Measurements from ENCODE around the gene OSBPL8.

Gene OSBPL8

GRCh38 chr12:76555231-76555767, 4.3 kb downstream of the OSBPL8 start:
- DNase-seq = no peak

- DNase-seq = peak; percentile 61
Measured at GRCh38 chr12:76554405-76555230, 5.0 kb downstream of the OSBPL8 start.

DNA sequence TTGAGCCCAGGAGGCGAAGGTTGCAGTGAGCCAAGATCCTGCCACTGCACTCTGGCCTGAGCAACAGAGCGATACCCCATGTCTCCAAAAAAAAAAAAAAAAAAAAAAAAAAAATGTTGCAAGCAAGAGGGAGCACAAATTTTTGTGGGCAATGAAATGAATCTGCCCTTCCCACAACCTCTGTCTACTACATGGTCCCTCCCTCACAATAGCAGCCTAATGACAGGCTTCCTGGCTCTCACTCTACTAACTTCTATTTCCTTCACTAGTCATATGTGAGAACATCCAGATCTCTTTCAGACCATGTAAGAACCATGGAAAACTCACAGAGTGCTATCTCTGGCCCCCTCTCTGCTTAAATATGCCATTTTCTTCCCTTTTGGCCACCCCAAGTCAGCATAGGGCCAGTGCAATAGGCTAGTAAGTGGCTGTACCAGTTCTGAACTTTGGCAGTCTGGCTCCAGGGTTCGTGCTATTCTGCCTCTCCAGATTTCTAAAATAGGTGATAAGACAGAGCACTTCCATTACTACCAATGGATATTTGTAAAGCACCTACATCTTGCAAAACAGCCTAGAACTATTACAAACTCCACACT, 7.1 kb downstream of the OSBPL8 start:
- no peak for DNase-seq

- DNase-seq = no peak
Measured at GRCh38 chr12:76551482-76551888, 8.1 kb downstream of the OSBPL8 start.

- no peak for DNase-seq
Measured at GRCh38 chr12:76549131-76549530, 10.4 kb downstream of the OSBPL8 start.

- DNase-seq = no peak
Measured at GRCh38 chr12:76548222-76548837, 11.2 kb downstream of the OSBPL8 start.

DNA sequence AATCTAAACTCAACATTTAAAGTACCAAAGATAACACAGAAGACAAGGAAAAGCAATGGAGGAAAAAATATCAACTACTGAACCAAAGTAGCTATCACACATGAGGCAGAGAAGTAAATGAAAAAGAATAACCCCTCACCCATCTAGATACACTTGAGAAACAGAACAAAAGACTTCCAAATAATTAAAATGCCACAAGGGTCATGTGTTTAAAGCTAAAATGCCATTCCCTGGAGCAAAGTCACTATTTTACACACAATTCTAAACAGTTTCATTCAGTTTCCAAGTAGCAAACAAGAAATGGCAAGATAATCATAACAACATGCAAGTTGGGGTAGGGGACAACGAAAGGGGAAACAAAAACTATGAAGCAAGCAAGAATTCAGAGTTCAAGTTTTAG, 12.0 kb downstream of the OSBPL8 start:
- no peak for DNase-seq

- no peak for DNase-seq
Measured at GRCh38 chr12:76546889-76547288, 12.7 kb downstream of the OSBPL8 start.

GRCh38 chr12:76545486-76545885, 14.1 kb downstream of the OSBPL8 start:
- no peak for DNase-seq

DNA sequence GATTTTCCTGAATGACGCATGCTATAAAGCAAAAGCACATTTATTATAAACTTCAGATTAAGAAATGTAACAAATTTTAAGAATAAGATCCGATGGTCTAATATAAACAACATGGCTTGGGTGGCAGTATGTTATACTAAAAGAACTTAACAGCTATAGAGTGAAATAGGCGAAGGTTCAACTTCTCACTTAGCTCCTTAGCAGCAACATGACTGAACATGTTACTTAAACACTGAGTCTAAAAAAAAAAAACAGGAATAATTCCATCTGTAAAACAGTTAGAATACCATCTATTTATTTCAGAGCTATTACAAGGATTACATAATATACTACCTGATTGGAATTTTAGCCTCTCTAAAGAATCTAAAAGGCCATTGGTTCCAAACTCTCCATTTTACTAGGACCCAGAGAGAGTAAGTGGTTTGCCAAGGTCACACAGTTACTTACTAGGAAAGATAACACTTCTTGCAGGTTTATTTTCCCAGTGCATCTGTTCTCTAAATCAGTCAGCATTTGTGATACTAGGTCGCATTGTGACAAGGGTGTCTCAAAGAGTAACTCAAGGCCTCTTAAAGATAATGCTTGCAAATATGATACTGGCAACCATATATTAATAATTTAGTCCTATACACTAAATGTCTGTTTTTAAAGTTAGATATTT, 14.8 kb downstream of the OSBPL8 start:
- no peak for DNase-seq

- no peak for DNase-seq
Measured at GRCh38 chr12:76543813-76544347, 15.7 kb downstream of the OSBPL8 start.

- peak; percentile 51 for DNase-seq
Measured at GRCh38 chr12:76542908-76543307, 16.7 kb downstream of the OSBPL8 start.

DNA sequence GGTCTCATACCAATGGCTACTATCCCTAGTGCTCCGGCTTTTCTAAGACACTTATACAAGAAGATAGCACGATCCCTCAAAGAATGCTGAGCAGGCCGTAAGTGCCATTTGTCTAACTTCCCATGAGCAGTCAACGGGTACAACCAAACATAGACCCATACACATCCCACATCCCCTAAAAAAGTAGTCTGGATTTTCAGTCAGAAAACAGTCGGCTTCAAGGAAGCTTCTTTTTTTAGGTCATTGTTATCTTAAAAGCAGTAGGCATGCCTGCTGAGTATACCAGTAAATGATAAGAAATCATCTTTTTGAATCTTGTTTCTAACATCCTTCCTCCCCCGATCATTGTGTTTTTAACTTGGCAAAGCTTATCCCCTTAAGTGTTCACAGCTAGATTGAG, 19.8 kb downstream of the OSBPL8 start:
- no peak for DNase-seq

GRCh38 chr12:76537923-76538322, 21.6 kb downstream of the OSBPL8 start:
- DNase-seq = no peak

DNA sequence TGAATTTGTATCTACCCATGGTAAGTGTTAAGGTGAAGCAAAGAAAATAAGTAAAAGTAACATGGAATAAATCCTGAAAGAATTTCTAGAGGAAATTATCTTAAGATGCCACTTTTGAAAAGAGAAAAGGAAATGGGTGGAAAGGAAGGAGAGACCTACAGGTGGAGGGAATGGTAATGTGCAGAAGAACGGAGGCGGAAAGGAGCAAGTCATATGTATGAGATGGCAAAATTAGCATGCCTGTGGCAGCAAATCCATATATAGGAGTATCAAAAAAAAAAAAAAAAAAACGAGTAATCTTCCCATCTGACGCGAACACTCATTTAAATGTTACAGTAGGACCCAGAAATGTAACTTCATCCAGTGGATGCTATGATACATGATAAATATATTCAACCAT, 23.0 kb downstream of the OSBPL8 start:
- DNase-seq = no peak

DNA sequence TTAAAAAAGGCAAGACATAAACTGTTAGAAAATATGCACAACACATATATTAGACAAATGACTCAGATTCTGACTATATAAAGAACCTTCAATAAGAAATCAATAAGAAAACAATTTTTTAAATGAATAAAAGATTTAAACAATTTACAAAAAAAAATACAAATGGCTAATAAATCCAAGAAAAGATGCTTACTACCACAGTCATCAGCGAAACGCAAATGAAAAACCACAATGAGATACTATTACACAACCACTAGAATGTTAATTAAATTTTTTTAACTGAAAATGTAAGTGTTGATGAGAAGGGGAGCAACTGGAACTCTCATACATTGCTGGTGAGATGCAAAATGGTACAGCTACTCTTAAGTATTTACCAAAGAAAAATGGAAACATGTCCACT, 24.4 kb downstream of the OSBPL8 start:
- DNase-seq = no peak

- DNase-seq = no peak
Measured at GRCh38 chr12:76533331-76533730, 26.2 kb downstream of the OSBPL8 start.

DNA sequence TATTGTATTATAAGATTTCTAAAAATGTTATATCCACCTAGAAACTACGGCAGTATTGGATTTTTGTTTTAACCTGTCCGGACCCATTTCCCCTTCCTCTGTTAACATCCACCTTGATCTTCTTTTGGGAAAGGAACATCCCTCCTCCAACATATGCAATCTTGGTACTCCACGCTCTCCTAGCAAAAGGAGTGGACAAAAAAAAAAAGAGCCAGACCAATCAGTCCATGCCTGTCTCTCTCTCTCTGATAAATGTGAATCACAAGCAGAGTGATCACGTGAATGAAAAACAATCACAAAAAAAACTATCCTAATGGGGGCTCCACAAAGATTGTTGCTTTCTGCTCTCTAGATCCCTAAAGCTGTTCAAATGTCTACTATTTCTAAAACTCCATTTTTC, 27.1 kb downstream of the OSBPL8 start:
- no peak for DNase-seq

GRCh38 chr12:76531056-76531455, 28.5 kb downstream of the OSBPL8 start:
- no peak for DNase-seq

- DNase-seq = no peak
Measured at GRCh38 chr12:76530516-76530915, 29.1 kb downstream of the OSBPL8 start.

GRCh38 chr12:76529226-76529918, 30.2 kb downstream of the OSBPL8 start:
- no peak for DNase-seq

GRCh38 chr12:76523408-76523807, 36.2 kb downstream of the OSBPL8 start:
- DNase-seq = no peak
